NCI-H187 (cell line): ENCODE measurements around the gene TRAPPC13.
"Not testable (repeated sequence)": the region's sequence is repeated elsewhere in the genome, so short reads cannot be mapped to it uniquely, and the experiment has no call there.

ENCODE experiments used
- DNase-seq, 2 experiments: peaks; one replicate each; lab custom pipeline; 2025; lab: John Stamatoyannopoulos, UW

TRAPPC13 gene

DNA sequence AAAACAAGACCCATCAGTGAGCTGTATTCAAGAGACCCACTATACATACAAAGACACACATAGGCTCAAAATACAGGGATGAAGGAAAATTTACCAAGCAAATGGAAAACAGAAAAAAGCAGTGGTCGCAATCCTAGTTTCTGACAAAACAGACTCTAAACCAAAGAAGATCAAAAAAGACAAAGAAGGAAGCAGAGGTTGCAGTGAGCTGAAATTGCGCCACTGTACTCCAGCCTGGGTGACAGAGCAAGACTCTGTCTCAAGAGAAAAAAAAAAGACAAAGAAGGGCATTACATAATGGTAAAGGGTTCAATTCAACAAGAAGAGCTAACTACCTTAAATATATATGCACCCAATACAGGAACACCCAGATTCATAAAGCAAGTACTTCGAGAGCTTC is 51.2 kb downstream of the TRAPPC13 start:
- not testable (repeated sequence) for DNase-seq

DNA sequence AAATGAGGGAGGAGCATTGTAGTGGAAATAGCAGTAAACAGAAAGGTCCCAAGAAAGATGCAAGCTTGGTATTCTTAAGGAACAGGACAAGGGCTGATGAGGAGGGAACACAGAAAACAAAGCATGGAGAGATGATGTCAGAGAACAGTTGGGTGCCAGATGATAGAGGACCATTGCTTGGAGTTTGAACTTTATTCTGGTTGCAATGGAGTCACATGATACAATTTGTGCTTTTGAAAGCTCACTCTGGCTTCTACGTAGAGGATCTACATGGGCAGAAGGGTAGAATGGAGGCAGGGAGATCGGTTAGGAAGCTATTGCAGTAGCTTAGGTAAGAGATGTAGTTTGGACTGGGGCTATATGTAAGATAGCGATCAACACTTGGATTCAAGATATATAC is 57.3 kb downstream of the TRAPPC13 start:
- no peak for DNase-seq

DNA sequence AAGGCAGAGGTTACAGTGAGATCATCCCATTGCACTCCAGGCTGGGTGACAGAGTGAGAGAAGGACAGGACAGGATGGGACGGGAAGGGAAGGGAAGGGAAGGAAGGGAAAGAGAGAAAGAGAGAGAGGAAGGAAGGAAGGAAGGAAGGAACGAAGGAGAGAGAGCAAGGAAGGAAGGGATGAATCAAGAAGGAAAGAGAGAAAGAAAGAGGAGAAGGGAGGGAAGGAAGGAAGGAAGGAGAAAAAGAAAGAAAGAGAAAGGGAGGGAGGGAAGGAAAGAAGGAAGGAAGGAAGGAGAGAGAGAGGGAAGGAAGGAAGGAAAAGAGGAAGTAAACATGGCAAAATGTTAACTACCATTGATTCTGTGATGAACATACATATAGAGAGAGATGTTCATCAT is 68.3 kb downstream of the TRAPPC13 start:
- no peak for DNase-seq

DNA sequence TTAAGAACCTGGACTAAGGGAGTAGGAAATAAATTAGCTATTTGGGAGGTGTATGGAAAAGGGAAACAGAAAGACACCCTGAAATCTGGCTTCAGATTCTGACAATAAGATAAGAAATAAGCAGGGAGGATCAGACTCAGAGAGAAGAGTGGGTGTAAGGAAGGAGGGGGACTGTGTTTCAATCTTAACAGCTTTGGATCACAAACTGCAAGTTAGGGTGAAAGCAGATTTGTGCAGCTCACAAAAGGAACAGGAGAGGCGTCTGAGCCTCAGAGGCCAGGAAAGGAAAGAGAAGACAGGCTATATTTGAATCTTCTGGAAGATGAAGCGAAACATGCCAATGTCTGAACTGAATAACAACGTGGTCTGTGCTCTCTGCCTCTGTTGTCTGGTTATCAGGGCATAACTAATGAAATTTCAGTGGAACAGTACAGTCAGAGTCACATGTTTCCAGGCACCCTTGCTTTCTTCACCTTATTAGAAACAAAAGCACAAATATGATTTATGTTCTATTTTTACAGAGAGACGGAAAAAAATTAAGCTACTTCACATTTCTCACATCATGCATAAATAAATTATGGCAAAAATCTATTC is 70.4 kb downstream of the TRAPPC13 start:
- no peak for DNase-seq

DNA sequence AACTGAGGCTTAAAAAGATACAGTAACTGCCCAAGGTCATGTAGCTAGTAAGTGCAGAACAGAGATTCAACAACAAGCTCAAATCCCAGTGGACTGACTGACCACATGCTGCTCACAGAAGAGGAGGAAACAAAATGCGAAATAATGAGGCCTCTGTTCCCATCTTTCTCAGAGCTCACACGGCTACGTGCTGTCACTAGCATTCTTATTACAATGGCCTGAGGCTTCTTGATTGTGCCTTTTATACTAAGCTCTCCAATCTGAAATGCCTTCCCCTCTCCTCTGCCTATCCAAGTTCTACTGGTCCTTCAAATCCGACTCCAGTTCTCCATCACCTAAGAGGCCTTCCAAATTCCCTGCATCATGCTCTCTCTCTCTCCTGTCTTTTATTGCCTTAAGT is 71.1 kb downstream of the TRAPPC13 start:
- no peak for DNase-seq

DNA sequence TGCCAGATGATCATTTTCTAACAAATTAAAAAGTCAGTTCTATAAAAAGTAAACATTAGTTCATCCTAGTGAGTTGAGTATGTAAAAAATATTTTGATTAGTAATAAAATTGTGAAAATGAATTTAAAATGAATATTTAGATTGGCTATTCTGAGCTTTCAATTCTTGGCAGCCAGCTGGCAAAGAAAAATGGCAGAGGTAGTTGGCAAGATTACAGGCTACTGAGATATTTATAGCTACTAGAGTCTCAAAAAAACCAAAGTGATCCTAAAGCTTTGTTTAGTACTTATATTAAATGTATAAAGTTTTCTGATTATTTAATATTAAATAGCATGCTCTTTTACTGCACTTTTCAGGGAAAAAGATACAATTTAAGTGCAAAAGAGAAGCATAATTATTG is 72.1 kb downstream of the TRAPPC13 start:
- DNase-seq = no peak

DNA sequence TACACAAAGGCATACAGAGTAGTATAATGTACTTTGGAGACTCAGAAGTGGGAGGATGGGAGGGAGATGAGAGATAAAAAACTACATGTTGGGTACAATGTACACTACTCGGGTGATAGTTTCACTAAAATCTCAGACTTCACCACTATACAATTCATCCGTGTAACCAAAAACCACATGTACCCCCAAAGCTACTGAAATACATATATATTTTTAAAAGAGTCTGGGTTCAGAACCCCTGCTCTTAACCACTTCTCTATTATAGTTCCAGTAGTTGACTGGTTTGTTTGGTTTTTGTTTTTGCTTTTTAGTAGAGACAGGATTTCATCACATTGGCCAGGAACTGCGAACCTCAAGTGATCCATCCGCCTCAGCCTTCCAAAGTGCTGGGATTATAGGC is 74.5 kb downstream of the TRAPPC13 start:
- DNase-seq = no peak

DNA sequence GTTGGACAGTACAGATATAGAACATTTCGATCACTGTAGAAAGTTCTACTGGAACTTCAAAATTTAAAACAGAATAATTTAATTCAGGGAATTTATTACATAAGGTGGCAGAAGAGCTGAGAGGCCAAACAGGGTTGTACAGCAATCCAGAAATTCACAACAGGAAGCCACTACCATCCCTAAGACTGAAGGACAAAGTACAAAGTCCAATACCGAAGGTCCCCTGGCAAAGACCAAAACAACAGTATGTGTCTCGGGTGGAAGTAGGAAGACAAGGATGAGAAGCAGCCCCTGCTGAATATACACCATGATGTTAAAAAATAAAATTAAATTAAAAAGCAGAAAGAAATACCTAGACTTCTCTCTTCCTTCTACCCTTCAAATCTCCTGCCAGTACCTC is 77.2 kb downstream of the TRAPPC13 start:
- no peak for DNase-seq

DNA sequence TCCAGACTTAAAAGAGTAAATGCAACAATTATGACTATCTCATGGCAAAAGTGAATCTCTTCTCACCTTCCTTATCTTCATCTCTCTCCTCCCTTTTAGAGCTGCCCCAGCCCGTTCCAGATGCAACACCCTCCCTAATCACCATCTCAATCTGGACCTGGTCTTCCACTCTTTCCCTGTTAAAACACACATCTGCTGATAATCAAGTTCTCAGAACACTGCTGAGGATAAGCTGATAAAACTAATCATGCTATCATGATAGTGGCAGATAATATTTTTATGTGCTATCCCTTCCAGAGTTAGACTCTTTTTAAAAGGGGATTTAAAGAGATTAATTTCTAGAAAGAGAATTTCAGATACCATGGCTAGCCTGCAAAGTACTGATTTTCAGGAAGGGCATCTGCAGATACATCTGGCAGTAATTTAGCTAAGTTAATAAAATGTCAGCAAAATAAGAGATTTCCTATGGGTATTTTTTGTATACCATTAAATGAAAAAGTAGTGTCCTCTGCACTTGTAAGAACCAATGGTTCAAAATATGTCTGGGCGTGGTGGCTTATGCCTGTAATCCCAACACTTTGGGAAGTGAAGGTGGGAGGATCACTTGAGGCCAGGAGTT is 79.9 kb downstream of the TRAPPC13 start:
- DNase-seq = no peak

DNA sequence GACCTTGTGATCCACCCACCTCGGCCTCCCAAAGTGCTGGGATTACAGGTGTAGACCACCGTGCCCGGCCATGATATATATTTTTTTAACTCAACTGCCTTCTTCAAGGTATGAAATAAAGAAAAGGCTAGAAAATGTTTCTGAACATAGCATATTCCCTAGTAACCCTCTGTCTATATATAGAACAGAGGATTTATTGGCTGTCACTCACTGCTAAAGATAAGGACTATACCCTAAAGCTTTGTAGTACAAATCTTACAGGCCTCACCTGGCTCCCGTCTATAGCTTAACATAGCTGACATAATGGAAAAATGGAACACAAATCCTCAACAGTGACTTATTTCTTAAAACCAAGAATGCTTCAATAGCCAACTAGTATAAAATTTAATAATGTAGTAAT is 82.8 kb downstream of the TRAPPC13 start:
- DNase-seq = no peak

DNA sequence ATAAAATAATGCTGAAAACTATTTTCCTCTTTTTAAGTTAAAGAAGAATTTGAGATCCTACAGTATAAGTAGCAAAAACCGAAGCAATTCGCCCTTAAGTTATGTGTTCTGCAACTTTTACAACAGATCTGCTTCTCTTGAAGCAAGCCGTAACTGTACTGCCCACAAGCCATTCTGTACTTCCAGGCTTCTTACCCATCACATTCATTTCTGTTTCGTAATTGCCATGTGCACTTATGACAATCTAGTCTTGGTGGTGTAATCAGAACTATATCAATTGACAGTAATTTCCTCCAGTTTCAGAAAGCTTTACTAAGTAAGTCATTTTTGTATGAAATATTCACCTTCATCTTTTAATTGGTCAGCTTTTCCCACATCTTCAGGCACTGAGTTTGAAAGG is 83.3 kb downstream of the TRAPPC13 start:
- DNase-seq = no peak
